GM12878 (cell line): ENCODE measurements around the gene ACVR1. TPM values are rescaled to one million over a fixed set of nuclear protein-coding genes. Genes with fewer than 3 reads are reported as not detected.

Source experiments
- ATAC-seq: fragments of 200-7000 bp; cut with Tn5 transposase; 3 replicates; pipeline ENCODE4 v1.9.1; 2020; ENCODE audit warnings: mild to moderate bottlenecking, moderate library complexity
- BruUV-seq: library from RNA; stranded (reverse); fragments of 400-500 nt; replicated peaks from 2 replicates; lab custom pipeline; 2021; lab: Mats Ljungman, UMichigan
- CTCF ChIA-PET: fragments of 300-600 bp; sonication (Branson Sonifier 250); formaldehyde crosslinking; extraction: SDS; loops from one replicate; lab custom pipeline; 2021; ENCODE audit warnings: inconsistent platforms; lab: Yijun Ruan, JAX
- POLR2A ChIA-PET: fragments of 350-600 bp; formaldehyde crosslinking; extraction: SDS; loops from one replicate; lab custom pipeline; 2021; ENCODE audit warnings: inconsistent platforms; lab: Charles Lee
- RAD21 ChIA-PET: fragments of 300-600 bp; sonication (Branson Sonifier 250); formaldehyde crosslinking; loops from one replicate; lab custom pipeline; 2023; ENCODE audit warnings: antibody characterized with exemption; ENCODE audit not compliant: unreplicated experiment; lab: Charles Lee
- SMC1A ChIA-PET: fragments of 300-600 bp; sonication (Branson Sonifier 250); formaldehyde crosslinking; loops from one replicate; lab custom pipeline; 2023; ENCODE audit not compliant: unreplicated experiment, uncharacterized antibody; lab: Charles Lee
- DNase-seq: peaks from one replicate; pipeline ENCODE4 v3.0.0-alpha.2; 2011; ENCODE audit warnings: low read depth, low spot score
- FAIRE-seq: peaks from 3 replicates; lab custom pipeline; 2011; peaks lifted over from hg19 to GRCh38; lab: Jason Lieb, UNC
- H2AFZ ChIP-seq: 2 replicates; pipeline ENCODE4 v1.6.0; 2011; ENCODE audit warnings: low read depth, low read length, control low read depth; ENCODE audit not compliant: control insufficient read depth
- H3K27ac ChIP-seq: 2 replicates; pipeline ENCODE4 v1.5.1; 2011; ENCODE audit warnings: control low read depth; ENCODE audit not compliant: control insufficient read depth, insufficient read depth
- H3K27me3 ChIP-seq, 2 experiments: replicated peaks in 1 of 2; 2 replicates each; pipeline versions ENCODE4 v1.6.0 to v1.6.1; 2011; ENCODE audit warnings: low read length in 1 of 2; ENCODE audit not compliant: control insufficient read depth in 2 of 2, insufficient read depth in 2 of 2
- H3K36me3 ChIP-seq, 2 experiments: 2 replicates each; pipeline ENCODE4 v1.5.1; 2011; ENCODE audit warnings: low read length in 1 of 2; ENCODE audit not compliant: control insufficient read depth in 2 of 2, insufficient read depth in 2 of 2
- H3K4me1 ChIP-seq: 2 replicates; pipeline ENCODE4 v1.6.1; 2011; ENCODE audit warnings: mild to moderate bottlenecking, low read length, moderate library complexity, mixed read lengths; ENCODE audit not compliant: control insufficient read depth, insufficient read depth
- H3K4me2 ChIP-seq: 2 replicates; pipeline ENCODE4 v1.6.0; 2011; ENCODE audit warnings: control low read depth; ENCODE audit not compliant: control insufficient read depth, insufficient read depth
- H3K4me3 ChIP-seq: fragments of 200-600 bp; sonication (generic); 2 replicates; pipeline ENCODE4 v1.5.1; 2016
- H3K79me2 ChIP-seq: 2 replicates; pipeline ENCODE4 v1.6.0; 2011; ENCODE audit warnings: low read length; ENCODE audit not compliant: control insufficient read depth, insufficient read depth
- H3K9ac ChIP-seq: 2 replicates; pipeline ENCODE4 v1.8.0; 2011; ENCODE audit warnings: low read length, control low read depth, mixed read lengths; ENCODE audit not compliant: control insufficient read depth, insufficient read depth
- H3K9me3 ChIP-seq: replicated peaks from 3 replicates; pipeline ENCODE4 v1.5.1; 2011; ENCODE audit warnings: mild to moderate bottlenecking, low read length; ENCODE audit not compliant: control insufficient read depth, insufficient read depth
- H4K20me1 ChIP-seq: 2 replicates; pipeline ENCODE4 v1.6.0; 2011; ENCODE audit not compliant: control insufficient read depth, insufficient read depth
- ATF3 ChIP-seq: IDR thresholded peaks from 2 replicates; pipeline ENCODE4 v1.6.1; 2011; ENCODE audit warnings: low read depth, mild to moderate bottlenecking, low read length, moderate library complexity, borderline replicate concordance; ENCODE audit errors: extremely low read depth
- BCL3 ChIP-seq: IDR thresholded peaks from 2 replicates; pipeline ENCODE4 v1.6.1; 2011; ENCODE audit warnings: borderline replicate concordance, low read depth, mild to moderate bottlenecking, moderate library complexity, low read length; ENCODE audit not compliant: insufficient read depth, poor library complexity, severe bottlenecking
- E2F4 ChIP-seq: IDR thresholded peaks from 2 replicates; pipeline ENCODE4 v1.6.1; 2012; ENCODE audit warnings: low read depth, low read length, improper control_type of control experiment
- RAD21 ChIP-seq: IDR thresholded peaks from 2 replicates; pipeline ENCODE4 v1.6.1; 2011; ENCODE audit warnings: mild to moderate bottlenecking, low read depth, low read length, moderate library complexity; ENCODE audit not compliant: insufficient read depth
- RELA ChIP-seq: fragments of 450-650 bp; IDR thresholded peaks from 2 replicates; pipeline ENCODE4 v1.8.0; 2014; ENCODE audit warnings: borderline replicate concordance; ENCODE audit not compliant: partially characterized antibody
- RFX5 ChIP-seq: IDR thresholded peaks from 2 replicates; pipeline ENCODE4 v1.6.1; 2011; ENCODE audit warnings: low read depth, low read length, improper control_type of control experiment
- SMAD1 ChIP-seq: fragments of 450-650 bp; IDR thresholded peaks from 2 replicates; pipeline ENCODE4 v1.6.1; 2018; ENCODE audit warnings: mild to moderate bottlenecking, low read depth; ENCODE audit not compliant: partially characterized antibody
- SMAD5 ChIP-seq: IDR thresholded peaks from 2 replicates; pipeline ENCODE4 v1.6.1; 2016; ENCODE audit warnings: antibody characterized with exemption, low read depth
- SRF ChIP-seq, 2 experiments: IDR thresholded peaks; 2 replicates each; pipeline ENCODE4 v1.6.1; 2011; ENCODE audit warnings: low read depth in 2 of 2, low read length in 2 of 2, mild to moderate bottlenecking in 1 of 2, moderate library complexity in 1 of 2
- STAT1 ChIP-seq: fragments of 450-650 bp; conservative IDR thresholded peaks from 2 replicates; pipeline ENCODE4 v1.6.1; 2014; ENCODE audit warnings: antibody characterized with exemption, mild to moderate bottlenecking
- TAF1 ChIP-seq: IDR thresholded peaks from 2 replicates; pipeline ENCODE4 v1.6.1; 2011; ENCODE audit warnings: mild to moderate bottlenecking, low read depth, low read length, borderline replicate concordance
- ZNF274 ChIP-seq: IDR thresholded peaks from one replicate; pipeline ENCODE4 v1.8.0; 2011; ENCODE audit not compliant: insufficient read length, insufficient read depth
- ZSCAN29 ChIP-seq: fragments of 450-650 bp; IDR thresholded peaks from 2 replicates; pipeline ENCODE4 v1.6.1; 2017; ENCODE audit warnings: mild to moderate bottlenecking, moderate library complexity
- WGBS: methylation state at CpG from one replicate; pipeline ENCODE4 v1.1.6; 2016; ENCODE audit warnings: low lambda C conversion rate; ENCODE audit not compliant: insufficient replicate concordance, insufficient coverage; ENCODE audit errors: missing lambda C conversion rate; 5-methylcytosine and 5-hydroxymethylcytosine counted together
- in situ Hi-C: fragments of 300-500 bp; cut with MboI; formaldehyde crosslinking; loops from 9 replicates; pipeline ENCODE4 v1.14.3; 2018; ENCODE audit warnings: mixed read lengths
- intact Hi-C: fragments of 100-400 bp; cut with micrococcal nuclease; formaldehyde crosslinking; loops from one replicate; pipeline ENCODE4 v1.14.2; 2022; ENCODE audit not compliant: unreplicated experiment
- polyA plus RNA-seq, 11 experiments: library from polyadenylated mRNA; depleted of rRNA in 4 of 11; unstranded in 6 of 11; stranded (reverse) in 5 of 11; fragments of >200 nt; fragmentation: Nextera tagmentation in 4 of 11; fragmentation: Illumina TruSeq in 1 of 11; extraction: Ambion mirVana in 4 of 11; extraction: Trizol in 1 of 11; gene quantifications; 1 replicate in 1 of 11; 2 replicates in 10 of 11; pipeline versions ENCODE4 v1.2.1 to v1.2.3, GENCODE V29; 2011 to 2016; ENCODE audit warnings: inconsistent platforms in 2 of 11, missing spikeins in 2 of 11, low read depth in 1 of 11
- total RNA-seq, 4 experiments: library from RNA; depleted of rRNA in 3 of 4; stranded (reverse); fragments of >200 nt in 3 of 4; fragmentation: Illumina TruSeq in 1 of 4; extraction: Trizol in 1 of 4; gene quantifications; 2 replicates each; pipeline versions ENCODE4 v1.2.1 to v1.2.3, GENCODE V29; 2013 to 2021

Gene ACVR1
- total and polyA plus RNA-seq, 10 of the 15 experiments (the other 5 are each of a cell fraction or from before 2014, with no cell fraction given), result 0.06 to 0.24 (median 0.14) TPM; not detected in 4

GRCh38 chr2:157800838-157801495 is 75.2 kb downstream of the ACVR1 start:
- ChIA-PET RAD21 (interaction anchor here (0.5 kb wide), 1 partner anchor 498 kb away, joined by 3 read pairs; no protein-coding TSS in a partner anchor), SMC1A (no interaction called here), POLR2A (no interaction called here), CTCF (no interaction called here)
- no peaks in the 10 kb centered on the region for H3K9me3 ChIP-seq
- no peaks in the 10 kb centered on the region for H4K20me1 ChIP-seq
- BruUV-seq, result no TSS peak
- DNase-seq (no peak), ATAC-seq (no peak), FAIRE-seq (no peak)
- H3K79me2 ChIP-seq, result no peaks in the 10 kb centered on the region
- no peak overlapping the region for H3K27ac ChIP-seq
- H3K9ac ChIP-seq, result no peak overlapping the region
- H3K4me3 ChIP-seq, result no peak overlapping the region
- H3K36me3 ChIP-seq, result no peaks in the 10 kb centered on the region
- 48% methylated on average over 5 of the region's 5 CpGs for WGBS
- no peak overlapping the region for H2AFZ ChIP-seq
- no peak overlapping the region for H3K4me2 ChIP-seq
- no peaks in the 10 kb centered on the region for H3K27me3 ChIP-seq
- TF ChIP-seq SMAD5 (no peak), SMAD1 (no peak), BCL3 (no peak), RFX5 (no peak), ATF3 (no peak), ZSCAN29 (no peak), E2F4 (no peak), RAD21 (no peak), RELA (no peak), ZNF274 (no peak), STAT1 (no peak), TAF1 (no peak), SRF (IDR thresholded peaks at IDR 0.05; ENCODE audit: low read depth in 2 of 2, low read length in 2 of 2) (no peak)
- intact Hi-C loops (no loop called here), in situ Hi-C loops (no loop called here)
- no peaks in the 10 kb centered on the region for H3K4me1 ChIP-seq
